WTC11 (cell line): ENCODE data around the gene GRID2. TPM values are rescaled to one million over a fixed set of nuclear protein-coding genes. Genes with fewer than 3 reads are reported as not detected.

Experiments
- ATAC-seq: fragments of 200-7000 bp; cut with Tn5 transposase; 2 replicates; pipeline ENCODE4 v1.10.0; 2021; ENCODE audit warnings: mild to moderate bottlenecking, moderate library complexity
- CTCF ChIA-PET: fragments of 300-600 bp; sonication (Branson Sonifier 250); formaldehyde crosslinking; loops from one replicate; lab custom pipeline; 2021; ENCODE audit warnings: antibody characterized with exemption; lab: Charles Lee
- POLR2A ChIA-PET: fragments of 350-600 bp; sonication (Branson Sonifier 250); formaldehyde crosslinking; loops from one replicate; lab custom pipeline; 2021; ENCODE audit warnings: antibody characterized with exemption; lab: Charles Lee
- DNase-seq: peaks from one replicate; pipeline ENCODE4 v3.0.0; 2021; ENCODE audit warnings: low spot score
- H3K27ac Mint-ChIP-seq: 2 replicates; pipeline ENCODE4 v1.8.0; 2021; ENCODE audit warnings: mixed read lengths
- H3K27me3 Mint-ChIP-seq: 2 replicates; pipeline ENCODE4 v1.8.0; 2021; ENCODE audit warnings: low read depth, mild to moderate bottlenecking, moderate library complexity, mixed read lengths
- H3K36me3 Mint-ChIP-seq: 2 replicates; pipeline ENCODE4 v1.8.0; 2021; ENCODE audit warnings: mixed read lengths
- H3K4me1 Mint-ChIP-seq: 2 replicates; pipeline ENCODE4 v1.8.0; 2022; ENCODE audit warnings: mixed read lengths
- H3K4me3 Mint-ChIP-seq: 2 replicates; pipeline ENCODE4 v1.8.0; 2021; ENCODE audit warnings: mild to moderate bottlenecking, moderate library complexity, mixed read lengths
- H3K9me3 Mint-ChIP-seq: 2 replicates; pipeline ENCODE4 v1.8.0; 2021; ENCODE audit warnings: mixed read lengths
- FOXP1 ChIP-seq: sonication (generic); formaldehyde crosslinking; IDR thresholded peaks from 2 replicates; pipeline ENCODE4 v1.8.0; 2022; ENCODE audit warnings: missing genetic modification reagents, mild to moderate bottlenecking, moderate library complexity, borderline replicate concordance
- GABPB1 ChIP-seq: sonication (generic); formaldehyde crosslinking; IDR thresholded peaks from 2 replicates; pipeline ENCODE4 v1.8.1; 2023; ENCODE audit warnings: mild to moderate bottlenecking, missing genetic modification reagents
- GTF2I ChIP-seq: fragments of 250-450 bp; sonication (Bioruptor Pico); conservative IDR thresholded peaks from 2 replicates; pipeline ENCODE4 v1.4.0; 2021; ENCODE audit warnings: mild to moderate bottlenecking
- HMGA2 ChIP-seq: fragments of 250-450 bp; sonication (Bioruptor Pico); IDR thresholded peaks from 2 replicates; pipeline ENCODE4 v1.4.0; 2021; ENCODE audit warnings: mild to moderate bottlenecking, moderate library complexity
- HMGXB4 ChIP-seq: sonication (generic); formaldehyde crosslinking; IDR thresholded peaks from 2 replicates; pipeline ENCODE4 v1.8.1; 2023; ENCODE audit warnings: mild to moderate bottlenecking, moderate library complexity, missing genetic modification reagents
- JUN ChIP-seq: sonication (generic); formaldehyde crosslinking; IDR thresholded peaks from 2 replicates; pipeline ENCODE4 v1.8.0; 2023; ENCODE audit warnings: mild to moderate bottlenecking, missing genetic modification reagents
- MXD4 ChIP-seq: fragments of 250-450 bp; sonication (Bioruptor Pico); IDR thresholded peaks from 2 replicates; pipeline ENCODE4 v1.8.0; 2021; ENCODE audit warnings: mild to moderate bottlenecking, moderate library complexity, borderline replicate concordance
- OVOL2 ChIP-seq: fragments of 250-450 bp; sonication (Bioruptor Pico); IDR thresholded peaks from 2 replicates; pipeline ENCODE4 v1.9.0; 2021; ENCODE audit warnings: mild to moderate bottlenecking, borderline replicate concordance
- RELA ChIP-seq: sonication (generic); formaldehyde crosslinking; IDR thresholded peaks from 2 replicates; pipeline ENCODE4 v1.8.1; 2022; ENCODE audit warnings: missing genetic modification reagents, mild to moderate bottlenecking, borderline replicate concordance
- TEAD4 ChIP-seq: sonication (generic); formaldehyde crosslinking; IDR thresholded peaks from 2 replicates; pipeline ENCODE4 v1.8.0; 2022; ENCODE audit warnings: mild to moderate bottlenecking, missing genetic modification reagents
- USF1 ChIP-seq: sonication (generic); formaldehyde crosslinking; IDR thresholded peaks from 2 replicates; pipeline ENCODE4 v1.8.0; 2022; ENCODE audit warnings: mild to moderate bottlenecking, missing genetic modification reagents
- ZNF219 ChIP-seq: sonication (generic); formaldehyde crosslinking; IDR thresholded peaks from 2 replicates; pipeline ENCODE4 v1.8.0; 2023; ENCODE audit warnings: missing genetic modification reagents, mild to moderate bottlenecking, borderline replicate concordance
- ZNF423 ChIP-seq: fragments of 250-450 bp; sonication (Bioruptor Pico); IDR thresholded peaks from 2 replicates; pipeline ENCODE4 v2.1.2; 2022; ENCODE audit warnings: mild to moderate bottlenecking, moderate library complexity
- ZNF512 ChIP-seq: sonication (generic); formaldehyde crosslinking; IDR thresholded peaks from 2 replicates; pipeline ENCODE4 v1.8.1; 2022; ENCODE audit warnings: missing genetic modification reagents, borderline replicate concordance
- ZNF532 ChIP-seq: fragments of 250-450 bp; sonication (Bioruptor Pico); IDR thresholded peaks from 2 replicates; pipeline ENCODE4 v1.9.0; 2021; ENCODE audit warnings: mild to moderate bottlenecking, borderline replicate concordance
- total RNA-seq: library from RNA; stranded (reverse); gene quantifications from 3 replicates; pipeline ENCODE4 v1.2.3, GENCODE V29; 2021

Gene GRID2
- total RNA-seq, 1 experiment from 2014 or later, result 26.8 TPM

GRCh38 chr4:93184053-93184452 lies 880.3 kb downstream of the GRID2 start:
- no peak for TF ChIP-seq TEAD4 (CRISPR knock-in tag)
- no peak for TF ChIP-seq MXD4
- TF ChIP-seq ZNF532 (CRISPR knock-in tag), result no peak
- no peak for TF ChIP-seq FOXP1 (CRISPR knock-in tag)
- TF ChIP-seq GABPB1 (CRISPR knock-in tag), result no peak
- TF ChIP-seq USF1 (CRISPR knock-in tag), result no peak
- TF ChIP-seq GTF2I (CRISPR knock-in tag), result no peak
- no peak for TF ChIP-seq ZNF219 (CRISPR knock-in tag)
- no peak for TF ChIP-seq OVOL2 (CRISPR knock-in tag)
- TF ChIP-seq ZNF423 (CRISPR knock-in tag), result no peak
- TF ChIP-seq ZNF512 (CRISPR knock-in tag), result no peak
- TF ChIP-seq HMGXB4 (CRISPR knock-in tag), result no peak
- no peak for TF ChIP-seq JUN (CRISPR knock-in tag)
- no peak for TF ChIP-seq RELA (CRISPR knock-in tag)
- Mint-ChIP-seq H3K4me1 (peaks cover 3% of the 10 kb centered on the region), H3K27me3 (no peaks in the 10 kb centered on the region), H3K27ac (peak overlapping the region; percentile 8; the same call in 1 of the 2 replicates), H3K9me3 (no peaks in the 10 kb centered on the region), H3K36me3 (no peaks in the 10 kb centered on the region), H3K4me3 (no peak overlapping the region)
- no peak for ATAC-seq
- ChIA-PET CTCF (interaction anchor here (1.3 kb wide), 2 partner anchors 15 to 26 kb away, joined by 3 to 5 read pairs; no protein-coding TSS in a partner anchor), POLR2A (interaction anchor here (0.6 kb wide), 1 partner anchor 44 kb away, joined by 4 read pairs; no protein-coding TSS in a partner anchor)
- no peak for DNase-seq

- CTCF ChIA-PET, result interaction anchor here (1.3 kb wide), 1 partner anchor 29 kb away, joined by 5 read pairs; no protein-coding TSS in a partner anchor
- no peaks in the 10 kb centered on the region for H3K9me3 Mint-ChIP-seq
- no peak for TF ChIP-seq HMGA2
- TF ChIP-seq, all 79 proteins: peak for 0
- ATAC-seq, result no peak
- Mint-ChIP-seq H3K4me1 (peaks cover 3% of the 10 kb centered on the region), H3K27ac (no peak overlapping the region), H3K4me3 (no peak overlapping the region), H3K36me3 (no peaks in the 10 kb centered on the region), H3K27me3 (no peaks in the 10 kb centered on the region)
- no peak for DNase-seq
- POLR2A ChIA-PET, result no interaction called here
Measured at GRCh38 chr4:93186846-93187245, 883.1 kb downstream of the GRID2 start.
